H9 (cell line): ENCODE data around the gene GLYR1. TPM values are rescaled to one million over a fixed set of nuclear protein-coding genes. Genes with fewer than 3 reads are reported as not detected.

Source experiments
- DNase-seq: peaks from one replicate; pipeline ENCODE4 v3.0.0-alpha.2; 2017
- H2AFZ ChIP-seq: one replicate; pipeline ENCODE4 v1.6.1; 2013; ENCODE audit warnings: mild to moderate bottlenecking, low read length, control low read depth, moderate library complexity
- H2AK5ac ChIP-seq: 2 replicates; pipeline ENCODE4 v1.6.1; 2013; ENCODE audit warnings: low read length, control low read depth, mixed read lengths; ENCODE audit not compliant: insufficient read length
- H2BK120ac ChIP-seq: one replicate; pipeline ENCODE4 v1.6.1; 2013; ENCODE audit warnings: low read depth, mild to moderate bottlenecking, low read length, control low read depth, inconsistent platforms; ENCODE audit not compliant: poor library complexity, severe bottlenecking
- H2BK12ac ChIP-seq: 2 replicates; pipeline ENCODE4 v1.6.1; 2013; ENCODE audit warnings: low read length, control low read depth, mixed read lengths, low read depth; ENCODE audit not compliant: insufficient read length
- H2BK15ac ChIP-seq: 2 replicates; pipeline ENCODE4 v1.6.1; 2013; ENCODE audit warnings: low read depth, low read length, control low read depth
- H2BK20ac ChIP-seq: one replicate; pipeline ENCODE4 v1.6.1; 2013; ENCODE audit warnings: low read depth, mild to moderate bottlenecking, low read length, control low read depth, inconsistent platforms; ENCODE audit not compliant: poor library complexity, severe bottlenecking
- H2BK5ac ChIP-seq: 2 replicates; pipeline ENCODE4 v1.6.1; 2013; ENCODE audit warnings: low read length, control low read depth, mixed read lengths; ENCODE audit not compliant: insufficient read length
- H3K14ac ChIP-seq: 2 replicates; pipeline ENCODE4 v1.6.1; 2013; ENCODE audit warnings: low read length, control low read depth; ENCODE audit not compliant: insufficient read depth
- H3K18ac ChIP-seq: 2 replicates; pipeline ENCODE4 v1.6.1; 2013; ENCODE audit warnings: low read depth, mild to moderate bottlenecking, mixed read lengths, low read length, control low read depth; ENCODE audit not compliant: insufficient read length
- H3K23ac ChIP-seq: 2 replicates; pipeline ENCODE4 v1.6.1; 2013; ENCODE audit warnings: low read length, control low read depth, mixed read lengths, low read depth; ENCODE audit not compliant: insufficient read length
- H3K23me2 ChIP-seq: 2 replicates; pipeline ENCODE4 v1.6.1; 2013; ENCODE audit warnings: low read depth, mild to moderate bottlenecking, mixed read lengths, low read length, control low read depth; ENCODE audit not compliant: insufficient read length, poor library complexity, severe bottlenecking
- H3K27ac ChIP-seq: 2 replicates; pipeline ENCODE4 v1.5.1; 2013; ENCODE audit warnings: low read length, control low read depth, mixed read lengths, low read depth; ENCODE audit not compliant: insufficient read length
- H3K27me3 ChIP-seq: 2 replicates; pipeline ENCODE4 v1.6.1; 2013; ENCODE audit warnings: low read length, control low read depth, inconsistent platforms; ENCODE audit not compliant: insufficient read depth
- H3K4ac ChIP-seq: 2 replicates; pipeline ENCODE4 v1.6.1; 2013; ENCODE audit warnings: low read depth, mild to moderate bottlenecking, control low read depth, inconsistent platforms, low read length, moderate library complexity
- H3K4me1 ChIP-seq: 2 replicates; pipeline ENCODE4 v1.6.1; 2013; ENCODE audit warnings: low read length, control low read depth, inconsistent platforms; ENCODE audit not compliant: insufficient read depth
- H3K4me2 ChIP-seq: 2 replicates; pipeline ENCODE4 v1.6.1; 2013; ENCODE audit warnings: low read length, control low read depth, mixed read lengths; ENCODE audit not compliant: insufficient read length, insufficient read depth
- H3K56ac ChIP-seq: 2 replicates; pipeline ENCODE4 v1.6.1; 2013; ENCODE audit warnings: low read depth, mild to moderate bottlenecking, mixed read lengths, low read length, control low read depth; ENCODE audit not compliant: insufficient read length
- H3K79me1 ChIP-seq: 2 replicates; pipeline ENCODE4 v1.6.1; 2013; ENCODE audit warnings: low read depth, mild to moderate bottlenecking, moderate library complexity, low read length, control low read depth, inconsistent platforms; ENCODE audit not compliant: insufficient read depth, poor library complexity, severe bottlenecking
- H3K79me2 ChIP-seq: 2 replicates; pipeline ENCODE4 v1.6.1; 2013; ENCODE audit warnings: low read length, control low read depth, inconsistent platforms; ENCODE audit not compliant: insufficient read depth
- H3K9ac ChIP-seq: 2 replicates; pipeline ENCODE4 v1.6.1; 2013; ENCODE audit warnings: low read length, control low read depth, mixed read lengths; ENCODE audit not compliant: insufficient read length; ENCODE audit errors: extremely low read depth
- H3K9me3 ChIP-seq: one replicate; pipeline ENCODE4 v1.6.1; 2013; ENCODE audit warnings: low read depth, low read length, inconsistent platforms; ENCODE audit not compliant: control insufficient read depth
- H3T11ph ChIP-seq: one replicate; pipeline ENCODE4 v1.6.1; 2013; ENCODE audit warnings: mild to moderate bottlenecking, low read length, control low read depth, inconsistent platforms
- H4K20me1 ChIP-seq: one replicate; pipeline ENCODE4 v1.6.1; 2013; ENCODE audit not compliant: control insufficient read depth, insufficient read length, insufficient read depth
- H4K5ac ChIP-seq: 2 replicates; pipeline ENCODE4 v1.6.1; 2013; ENCODE audit warnings: low read depth, mild to moderate bottlenecking, mixed read lengths, low read length, control low read depth; ENCODE audit not compliant: insufficient read length
- H4K8ac ChIP-seq: replicated peaks from 2 replicates; pipeline ENCODE4 v1.6.1; 2013; ENCODE audit warnings: low read length, control low read depth, mixed read lengths, low read depth; ENCODE audit not compliant: insufficient read length
- H4K91ac ChIP-seq: 2 replicates; pipeline ENCODE4 v1.6.1; 2013; ENCODE audit warnings: low read depth, mild to moderate bottlenecking, moderate library complexity, mixed read lengths, low read length, control low read depth; ENCODE audit not compliant: insufficient read length
- H3K27ac Mint-ChIP-seq, 3 experiments: 2 replicates in 2 of 3; 3 replicates in 1 of 3; pipeline ENCODE4 v1.8.0; 2020 to 2021; ENCODE audit warnings: mixed read lengths in 3 of 3, mild to moderate bottlenecking in 1 of 3, moderate library complexity in 1 of 3
- H3K27me3 Mint-ChIP-seq: 2 replicates; pipeline ENCODE4 v1.8.0; 2021; ENCODE audit warnings: low read depth, mild to moderate bottlenecking, moderate library complexity, mixed read lengths
- H3K36me3 Mint-ChIP-seq, 3 experiments: 2 replicates in 2 of 3; 3 replicates in 1 of 3; pipeline ENCODE4 v1.8.0; 2020 to 2021; ENCODE audit warnings: low read depth in 3 of 3, mixed read lengths in 3 of 3; ENCODE audit not compliant: insufficient read depth in 1 of 3
- H3K4me1 Mint-ChIP-seq, 2 experiments: 2 replicates each; pipeline ENCODE4 v1.8.0; 2020; ENCODE audit warnings: mixed read lengths in 2 of 2
- H3K4me3 Mint-ChIP-seq, 2 experiments: 2 replicates in 1 of 2; 3 replicates in 1 of 2; pipeline ENCODE4 v1.8.0; 2020 to 2021; ENCODE audit warnings: mild to moderate bottlenecking in 2 of 2, mixed read lengths in 2 of 2, moderate library complexity in 1 of 2
- H3K9me3 Mint-ChIP-seq, 2 experiments: 2 replicates in 1 of 2; 3 replicates in 1 of 2; pipeline ENCODE4 v1.8.0; 2020; ENCODE audit warnings: mild to moderate bottlenecking in 2 of 2, mixed read lengths in 2 of 2, moderate library complexity in 1 of 2
- WGBS: extraction: QIAGEN DNeasy Blood & Tissue Kit; methylation state at CpG from one replicate; pipeline ENCODE4 v1.1.7; 2013; ENCODE audit warnings: missing lambda C conversion rate, low lambda C conversion rate, mixed read lengths; ENCODE audit not compliant: insufficient read length; ENCODE audit errors: extremely low coverage; 5-methylcytosine and 5-hydroxymethylcytosine counted together
- total RNA-seq: library from RNA; stranded (reverse); gene quantifications from 2 replicates; pipeline ENCODE4 v1.2.1, GENCODE V29; 2021
- TF ChIP-seq, protein P1 (sequence below): fragments of 200-600 bp; sonication (generic); conservative IDR thresholded peaks from 3 replicates; pipeline ENCODE4 v1.8.0; 2021; ENCODE audit warnings: antibody characterized with exemption, mild to moderate bottlenecking

Gene GLYR1
- total RNA-seq, 1 experiment from 2014 or later = 114 TPM

DNA sequence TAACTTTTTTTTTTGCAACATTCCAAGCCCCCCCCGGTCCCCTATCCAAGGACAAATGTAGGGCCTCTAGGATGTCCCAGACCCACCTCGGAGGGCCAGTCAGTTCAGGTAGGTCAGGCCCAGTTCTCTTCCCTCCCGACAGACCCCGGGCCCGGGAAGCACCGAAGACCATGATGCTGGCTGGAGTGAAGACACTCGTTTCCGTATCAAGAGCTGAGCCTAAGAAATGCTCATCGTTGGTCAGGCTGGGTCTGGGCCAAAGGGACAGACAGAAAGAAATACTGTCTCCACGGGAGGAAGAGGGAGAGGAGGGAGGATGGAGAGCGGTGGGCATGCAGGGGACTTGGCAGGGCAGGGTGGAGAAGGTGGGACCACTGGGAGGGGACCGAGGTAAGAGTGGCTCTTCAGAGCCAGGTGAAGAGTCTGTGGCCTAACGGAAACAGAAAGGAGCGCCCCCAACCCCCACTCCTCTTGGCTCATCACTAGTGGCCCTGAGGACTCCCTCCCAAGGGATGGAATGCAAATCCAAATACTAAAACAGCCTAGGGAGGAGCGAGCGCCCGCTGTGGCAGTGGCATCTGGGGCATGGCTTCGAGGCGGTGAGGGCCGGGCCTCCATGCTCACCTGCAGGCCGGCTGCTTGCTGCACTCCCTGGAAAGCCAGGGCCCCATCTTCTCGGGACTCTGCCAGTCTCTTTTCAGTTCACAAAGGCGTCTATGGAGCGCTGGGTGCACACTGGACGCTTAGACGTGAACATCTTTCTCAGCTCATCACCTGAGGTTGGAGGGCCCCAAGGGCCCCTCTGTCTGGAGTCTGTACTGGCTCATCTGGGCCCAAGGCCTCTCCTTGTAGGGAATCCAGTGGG lies 43.0 kb downstream of the GLYR1 start:
- Histone ChIP-seq H4K20me1 (no peaks in the 10 kb centered on the region), H2BK15ac (no peak overlapping the region; the same call in 1 of the 2 replicates), H3K14ac (no peak overlapping the region), H2BK12ac (no peak overlapping the region), H3K27me3 (no peaks in the 10 kb centered on the region), H3K9me3 (no peaks in the 10 kb centered on the region), H3K56ac (no peak overlapping the region), H2BK20ac (no peak overlapping the region), H4K8ac (no peak overlapping the region), H4K5ac (no peak overlapping the region), H3K18ac (peak overlapping the region; percentile 82), H2BK120ac (no peak overlapping the region), H4K91ac (no peak overlapping the region), H2AK5ac (no peak overlapping the region), H3T11ph (no peak overlapping the region), H3K4me1 (no peaks in the 10 kb centered on the region), H3K4ac (no peak overlapping the region), H3K23ac (no peak overlapping the region), H3K27ac (no peak overlapping the region), H3K79me1 (no peaks in the 10 kb centered on the region), H3K23me2 (peaks cover 7% of the 10 kb centered on the region), H3K9ac (no peak overlapping the region), H3K79me2 (no peaks in the 10 kb centered on the region), H2BK5ac (no peak overlapping the region), H3K4me2 (no peak overlapping the region), H2AFZ (no peak overlapping the region)
- Mint-ChIP-seq H3K27ac (peak overlapping the region; percentile 70 to 96 (median 76); a peak in 4 of 7 replicates), H3K4me3 (peak overlapping the region; percentile 76 to 84; a peak in 3 of 5 replicates), H3K27me3 (no peaks in the 10 kb centered on the region; the same call in 1 of the 2 replicates), H3K36me3 (peaks cover 19 to 44% (median 43%) of the 10 kb centered on the region in 3 experiments; a peak in 6 of 7 replicates), H3K9me3 (no peaks in the 10 kb centered on the region), H3K4me1 (peaks cover 17 to 31% of the 10 kb centered on the region in 2 experiments)
- no CpG with 5 or more reads among the region's 26 CpGs for WGBS
- DNase-seq = no peak
- TF ChIP-seq, protein P1, sequence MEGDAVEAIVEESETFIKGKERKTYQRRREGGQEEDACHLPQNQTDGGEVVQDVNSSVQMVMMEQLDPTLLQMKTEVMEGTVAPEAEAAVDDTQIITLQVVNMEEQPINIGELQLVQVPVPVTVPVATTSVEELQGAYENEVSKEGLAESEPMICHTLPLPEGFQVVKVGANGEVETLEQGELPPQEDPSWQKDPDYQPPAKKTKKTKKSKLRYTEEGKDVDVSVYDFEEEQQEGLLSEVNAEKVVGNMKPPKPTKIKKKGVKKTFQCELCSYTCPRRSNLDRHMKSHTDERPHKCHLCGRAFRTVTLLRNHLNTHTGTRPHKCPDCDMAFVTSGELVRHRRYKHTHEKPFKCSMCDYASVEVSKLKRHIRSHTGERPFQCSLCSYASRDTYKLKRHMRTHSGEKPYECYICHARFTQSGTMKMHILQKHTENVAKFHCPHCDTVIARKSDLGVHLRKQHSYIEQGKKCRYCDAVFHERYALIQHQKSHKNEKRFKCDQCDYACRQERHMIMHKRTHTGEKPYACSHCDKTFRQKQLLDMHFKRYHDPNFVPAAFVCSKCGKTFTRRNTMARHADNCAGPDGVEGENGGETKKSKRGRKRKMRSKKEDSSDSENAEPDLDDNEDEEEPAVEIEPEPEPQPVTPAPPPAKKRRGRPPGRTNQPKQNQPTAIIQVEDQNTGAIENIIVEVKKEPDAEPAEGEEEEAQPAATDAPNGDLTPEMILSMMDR = no peak
